Lung (tissue), 12 donors: ENCODE data around the gene FAM83D. TPM values are rescaled to one million over a fixed set of nuclear protein-coding genes. Genes with fewer than 3 reads are reported as not detected.
A peak's percentile ranks its signal among the peaks of the same experiment; 100 is the strongest.

Experiments used
- ATAC-seq: fragments of 200-7000 bp; cut with Tn5 transposase; one replicate; pipeline ENCODE4 v1.9.1; 2020; ENCODE audit warnings: moderate number of reproducible peaks; ENCODE audit not compliant: insufficient read depth, low FRiP score
- DNase-seq, 3 donors: peaks; one replicate each; pipeline ENCODE4 v3.0.0-alpha.2; 2013 to 2017
- H3K27ac ChIP-seq, 2 donors: one replicate each; pipeline ENCODE4 v1.5.1; 2013; ENCODE audit warnings: mild to moderate bottlenecking in 2 of 2, moderate library complexity in 2 of 2, control low read depth in 1 of 2, inconsistent platforms in 1 of 2, low read depth in 1 of 2, low read length in 1 of 2
- H3K27me3 ChIP-seq, 3 donors: one replicate each; pipeline ENCODE4 v1.5.1; 2013; ENCODE audit warnings: low read length in 2 of 3; ENCODE audit not compliant: control insufficient read depth in 3 of 3, insufficient read depth in 3 of 3
- H3K36me3 ChIP-seq, 4 donors: one replicate each; pipeline ENCODE4 v1.5.1; 2013; ENCODE audit warnings: low read length in 4 of 4, mild to moderate bottlenecking in 1 of 4, moderate library complexity in 1 of 4; ENCODE audit not compliant: control insufficient read depth in 4 of 4, insufficient read depth in 4 of 4
- H3K4me1 ChIP-seq, 5 donors: one replicate each; pipeline ENCODE4 v1.5.1; 2013; ENCODE audit warnings: low read length in 5 of 5, mild to moderate bottlenecking in 2 of 5, moderate library complexity in 1 of 5; ENCODE audit not compliant: control insufficient read depth in 5 of 5, insufficient read depth in 5 of 5
- H3K4me3 ChIP-seq: one replicate; pipeline ENCODE4 v1.5.1; 2013; ENCODE audit warnings: mild to moderate bottlenecking, control low read depth, moderate library complexity
- H3K9ac ChIP-seq, 2 donors: one replicate each; pipeline ENCODE4 v1.5.1; 2013; ENCODE audit warnings: low read length in 2 of 2, control low read depth in 1 of 2; ENCODE audit not compliant: insufficient read depth in 1 of 2
- H3K9me3 ChIP-seq, 4 donors: one replicate each; pipeline ENCODE4 v1.5.1; 2013; ENCODE audit warnings: low read length in 3 of 4, mild to moderate bottlenecking in 1 of 4, moderate library complexity in 1 of 4; ENCODE audit not compliant: control insufficient read depth in 4 of 4, insufficient read depth in 3 of 4
- CTCF ChIP-seq: IDR thresholded peaks from 2 replicates; pipeline ENCODE4 v1.5.1; 2012; ENCODE audit warnings: mild to moderate bottlenecking; ENCODE audit errors: control extremely low read depth, extremely low read depth
- WGBS, 2 donors: extraction: QIAGEN DNeasy Blood & Tissue Kit; methylation state at CpG; one replicate each; pipeline ENCODE4 v1.1.7; 2013; 5-methylcytosine and 5-hydroxymethylcytosine counted together
- polyA plus RNA-seq, 2 donors: library from polyadenylated mRNA; stranded (reverse); fragments of 200-250 nt; gene quantifications; one replicate each; pipeline ENCODE4 v1.2.1, GENCODE V29; 2013
- total RNA-seq, 2 donors: library from RNA; depleted of rRNA in 1 of 2; stranded (reverse); fragments of >200 nt in 1 of 2; gene quantifications; one replicate each; pipeline ENCODE4 v1.2.1, GENCODE V29; 2014 to 2021
- donor health status: control.
- donor health status: control.
- donor health status: Bipolar disorder and iron deficiency.
- donor health status: healthy.
- donor health status: DM: yes; HTN: yes; CAD: no.

FAM83D gene
- total and polyA plus RNA-seq, 4 donors: 0.94 to 3.6 (median 2.8) TPM

GRCh38 chr20:38926934-38927616 lies 858 bp downstream of the FAM83D start:
- H3K36me3 ChIP-seq: no peaks in the 10 kb centered on the region
- H3K9ac ChIP-seq: peak overlapping the region in 1 of 2 donors; percentile 62
- no peak for ATAC-seq
- H3K4me3 ChIP-seq: peak overlapping the region; percentile 38
- no peaks in the 10 kb centered on the region for H3K27me3 ChIP-seq
- TF ChIP-seq CTCF: no peak
- H3K27ac ChIP-seq: no peak overlapping the region
- peak in 2 of 3 donors; percentile 51 to 63 for DNase-seq
- WGBS, 2 donors: 11 to 13% methylated on average over 27 of the region's 27 CpGs
- H3K4me1 ChIP-seq: peaks cover 0 to 18% (median 5%) of the 10 kb centered on the region in 5 donors
- H3K9me3 ChIP-seq: no peaks in the 10 kb centered on the region

- H3K9me3 ChIP-seq: no peaks in the 10 kb centered on the region
- WGBS, 2 donors: 62 to 69% methylated on average over 5 of the region's 5 CpGs
- no peaks in the 10 kb centered on the region for H3K36me3 ChIP-seq
- no peak overlapping the region for H3K4me3 ChIP-seq
- no peak for ATAC-seq
- TF ChIP-seq CTCF: no peak
- H3K27me3 ChIP-seq: no peaks in the 10 kb centered on the region
- peaks cover 0 to 18% (median 5%) of the 10 kb centered on the region in 5 donors for H3K4me1 ChIP-seq
- no peak overlapping the region for H3K9ac ChIP-seq
- DNase-seq: no peak
- no peak overlapping the region for H3K27ac ChIP-seq
These were observed 1.8 kb downstream of the FAM83D start for GRCh38 chr20:38927902-38928578.

- Histone ChIP-seq H3K27ac (no peak overlapping the region), H3K36me3 (no peaks in the 10 kb centered on the region), H3K4me1 (peaks cover 0 to 18% (median 5%) of the 10 kb centered on the region in 5 donors), H3K27me3 (no peaks in the 10 kb centered on the region), H3K4me3 (no peak overlapping the region), H3K9ac (no peak overlapping the region), H3K9me3 (no peaks in the 10 kb centered on the region)
- no peak for DNase-seq
- WGBS, 2 donors: 92 to 95% methylated on average over 1 of the region's 1 CpG
- ATAC-seq: no peak
- TF ChIP-seq CTCF: no peak
These were observed 4.0 kb downstream of the FAM83D start for GRCh38 chr20:38930242-38930569.
